MCF 10A (cell line): ENCODE measurements around the gene SORBS2. TPM values are rescaled to one million over a fixed set of nuclear protein-coding genes. Genes with fewer than 3 reads are reported as not detected.

Experiments
- BruUV-seq: library from RNA; stranded (reverse); fragments of 400-500 nt; replicated peaks from 2 replicates; lab custom pipeline; 2021; lab: Mats Ljungman, UMichigan
- CTCF ChIA-PET: fragments of 300-600 bp; sonication (Branson Sonifier 250); formaldehyde crosslinking; extraction: SDS; loops from one replicate; lab custom pipeline; 2021; ENCODE audit warnings: antibody characterized with exemption, inconsistent platforms; lab: Yijun Ruan, JAX
- POLR2A ChIA-PET: fragments of 300-600, 350-650 bp; sonication (Branson Sonifier 250); formaldehyde crosslinking; extraction: SDS; loops from one replicate; lab custom pipeline; 2020; ENCODE audit warnings: antibody characterized with exemption, inconsistent platforms; lab: Yijun Ruan, JAX
- DNase-seq: peaks from one replicate; pipeline ENCODE4 v3.0.0-alpha.2; 2018; ENCODE audit not compliant: unreplicated experiment
- H3K27ac Mint-ChIP-seq: one replicate; pipeline ENCODE4 v1.8.0; 2022; ENCODE audit warnings: mild to moderate bottlenecking, low read depth, mixed read lengths; ENCODE audit not compliant: unreplicated experiment
- H3K27me3 Mint-ChIP-seq: one replicate; pipeline ENCODE4 v1.8.0; 2022; ENCODE audit warnings: mixed read lengths; ENCODE audit not compliant: insufficient read depth, unreplicated experiment
- H3K36me3 Mint-ChIP-seq: one replicate; pipeline ENCODE4 v1.8.0; 2022; ENCODE audit warnings: mild to moderate bottlenecking, moderate library complexity, mixed read lengths; ENCODE audit not compliant: insufficient read depth, unreplicated experiment
- H3K4me1 Mint-ChIP-seq: one replicate; pipeline ENCODE4 v1.8.0; 2022; ENCODE audit warnings: mixed read lengths; ENCODE audit not compliant: insufficient read depth, unreplicated experiment
- H3K4me3 Mint-ChIP-seq: one replicate; pipeline ENCODE4 v1.8.0; 2022; ENCODE audit warnings: mild to moderate bottlenecking, moderate library complexity, mixed read lengths; ENCODE audit not compliant: unreplicated experiment
- H3K9me3 Mint-ChIP-seq: one replicate; pipeline ENCODE4 v1.8.0; 2022; ENCODE audit warnings: mixed read lengths; ENCODE audit not compliant: unreplicated experiment
- intact Hi-C: fragments of 100-400 bp; cut with micrococcal nuclease; formaldehyde crosslinking; loops from 2 replicates; pipeline ENCODE4 v1.14.1; 2022
- total RNA-seq: library from RNA; stranded (reverse); gene quantifications from 2 replicates; pipeline ENCODE4 v1.2.3, GENCODE V29; 2022
- TF ChIP-seq, protein P1 (sequence below): fragments of 200-600 bp; IDR thresholded peaks from one replicate; pipeline ENCODE4 v1.8.0; 2022; ENCODE audit warnings: antibody characterized with exemption, mild to moderate bottlenecking; ENCODE audit not compliant: unreplicated experiment

SORBS2 gene
- total RNA-seq, 1 experiment from 2014 or later = 19.3 TPM

DNA sequence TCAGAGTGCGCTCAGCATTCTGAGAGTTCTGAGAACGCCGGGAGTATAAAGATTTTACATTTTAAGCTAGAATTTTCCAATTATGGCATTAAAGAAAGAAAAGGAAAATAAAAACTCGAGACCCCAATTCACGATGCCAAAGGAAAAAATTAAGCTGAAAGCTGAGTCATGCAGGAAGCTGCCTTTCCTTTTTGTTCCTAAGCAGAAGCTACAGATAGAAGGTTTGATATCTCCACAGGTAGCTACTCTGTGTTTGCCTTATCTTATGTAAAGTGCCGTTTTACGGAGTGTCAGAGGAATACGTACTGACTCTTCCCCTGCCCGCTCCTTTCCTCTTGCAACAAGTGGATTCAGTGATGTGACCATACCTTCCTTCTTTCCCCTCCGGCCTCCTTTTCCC lies 10.8 kb upstream of the SORBS2 start:
- Mint-ChIP-seq H3K27ac (no peak overlapping the region), H3K27me3 (no peaks in the 10 kb centered on the region), H3K4me3 (no peak overlapping the region), H3K9me3 (no peaks in the 10 kb centered on the region), H3K4me1 (no peaks in the 10 kb centered on the region), H3K36me3 (no peaks in the 10 kb centered on the region)
- POLR2A ChIA-PET = interaction anchor here (1.0 to 2.0 kb wide), 3 partner anchors 11 to 16 kb away, joined by 3 to 4 read pairs (median 3); partner anchors contain the start of gene SORBS2
- no TSS peak for BruUV-seq
- intact Hi-C loops = no loop called here
- TF ChIP-seq, protein P1, sequence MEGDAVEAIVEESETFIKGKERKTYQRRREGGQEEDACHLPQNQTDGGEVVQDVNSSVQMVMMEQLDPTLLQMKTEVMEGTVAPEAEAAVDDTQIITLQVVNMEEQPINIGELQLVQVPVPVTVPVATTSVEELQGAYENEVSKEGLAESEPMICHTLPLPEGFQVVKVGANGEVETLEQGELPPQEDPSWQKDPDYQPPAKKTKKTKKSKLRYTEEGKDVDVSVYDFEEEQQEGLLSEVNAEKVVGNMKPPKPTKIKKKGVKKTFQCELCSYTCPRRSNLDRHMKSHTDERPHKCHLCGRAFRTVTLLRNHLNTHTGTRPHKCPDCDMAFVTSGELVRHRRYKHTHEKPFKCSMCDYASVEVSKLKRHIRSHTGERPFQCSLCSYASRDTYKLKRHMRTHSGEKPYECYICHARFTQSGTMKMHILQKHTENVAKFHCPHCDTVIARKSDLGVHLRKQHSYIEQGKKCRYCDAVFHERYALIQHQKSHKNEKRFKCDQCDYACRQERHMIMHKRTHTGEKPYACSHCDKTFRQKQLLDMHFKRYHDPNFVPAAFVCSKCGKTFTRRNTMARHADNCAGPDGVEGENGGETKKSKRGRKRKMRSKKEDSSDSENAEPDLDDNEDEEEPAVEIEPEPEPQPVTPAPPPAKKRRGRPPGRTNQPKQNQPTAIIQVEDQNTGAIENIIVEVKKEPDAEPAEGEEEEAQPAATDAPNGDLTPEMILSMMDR = no peak
- DNase-seq = no peak
- CTCF ChIA-PET = interaction anchor here (0.6 kb wide), 1 partner anchor 768 kb away, joined by 3 read pairs; no protein-coding TSS in a partner anchor

DNA sequence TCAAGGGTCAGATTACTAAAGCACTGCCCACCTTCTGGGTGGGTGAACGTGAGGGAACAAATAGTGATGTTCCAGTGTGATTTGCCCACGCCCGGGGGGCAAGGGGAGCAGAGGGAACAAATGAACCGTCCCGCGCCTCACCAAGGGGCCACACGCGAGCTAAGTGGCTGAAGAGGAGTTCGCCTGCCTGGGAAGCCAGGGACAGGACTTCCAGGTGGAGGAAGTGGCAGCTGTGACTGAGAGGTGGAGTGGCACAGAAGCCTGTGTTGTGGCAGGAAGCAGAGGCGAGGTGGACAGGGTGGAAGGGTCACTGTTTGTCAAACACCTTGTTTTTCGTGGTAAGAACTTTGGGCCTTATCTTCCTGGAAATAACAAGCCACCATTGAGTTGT lies 9.0 kb upstream of the SORBS2 start:
- Mint-ChIP-seq H3K27me3 (no peaks in the 10 kb centered on the region), H3K36me3 (no peaks in the 10 kb centered on the region), H3K4me3 (no peak overlapping the region), H3K9me3 (no peaks in the 10 kb centered on the region), H3K27ac (no peak overlapping the region), H3K4me1 (no peaks in the 10 kb centered on the region)
- intact Hi-C loops = no loop called here
- no peak for DNase-seq
- TF ChIP-seq, protein P1 = no peak
- CTCF ChIA-PET = interaction anchor here (1.1 kb wide), 1 partner anchor 217 kb away, joined by 4 read pairs; no protein-coding TSS in a partner anchor
- BruUV-seq = no TSS peak
- POLR2A ChIA-PET = interaction anchor here (0.6 to 2.0 kb wide), 2 partner anchors 18 to 1832 kb away, joined by 4 to 5 read pairs; no protein-coding TSS in a partner anchor

DNA sequence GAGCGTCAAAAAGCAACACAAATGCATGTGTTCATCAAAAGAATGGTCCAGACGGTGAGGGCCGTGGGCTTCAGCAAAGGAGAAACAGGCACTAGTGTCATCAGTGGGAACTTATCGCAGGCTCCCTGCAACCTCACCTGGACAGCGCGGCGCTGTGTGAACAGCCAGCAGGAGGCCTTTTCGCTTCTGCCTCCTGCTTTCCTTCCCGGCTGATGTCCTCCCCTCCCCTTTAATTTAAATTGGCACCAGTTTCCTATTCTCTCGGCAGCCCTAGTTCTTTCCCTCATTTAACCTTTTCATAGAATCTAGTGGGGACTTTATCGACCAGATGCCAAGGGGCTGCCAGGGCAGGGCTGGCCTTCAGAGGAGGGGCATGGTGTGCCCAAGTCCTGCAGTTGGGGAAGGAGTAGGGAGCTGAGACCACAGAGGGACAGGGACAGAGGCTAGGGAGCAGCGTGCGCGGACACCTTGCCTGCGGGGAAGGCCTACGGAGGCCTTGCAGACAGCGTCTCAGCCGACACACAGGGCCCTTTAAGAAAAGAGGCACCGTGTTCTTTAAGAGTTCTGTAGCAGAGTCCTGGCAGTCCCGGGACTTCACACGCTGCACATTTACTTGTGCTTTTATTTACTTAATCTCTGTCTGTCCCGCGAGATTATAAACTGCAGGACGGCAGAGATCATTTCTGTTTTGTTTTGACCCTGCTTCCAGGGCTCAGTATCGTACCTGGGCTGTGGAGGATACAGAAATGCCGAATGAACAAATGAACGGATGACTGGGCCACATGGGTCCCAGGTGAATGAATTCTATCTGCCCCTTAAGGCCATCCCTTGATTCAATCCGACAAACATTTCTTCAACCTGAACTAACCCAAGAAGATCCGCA lies 8.4 kb upstream of the SORBS2 start:
- no peaks in the 10 kb centered on the region for H3K27me3 Mint-ChIP-seq
- TF ChIP-seq, protein P1 = no peak
- intact Hi-C loops = no loop called here
- no peak for DNase-seq
- POLR2A ChIA-PET = interaction anchor here (0.6 to 0.8 kb wide), 2 partner anchors 10 to 1831 kb away, joined by 3 to 5 read pairs; no protein-coding TSS in a partner anchor
- BruUV-seq = no TSS peak
- no peaks in the 10 kb centered on the region for H3K36me3 Mint-ChIP-seq
- no peaks in the 10 kb centered on the region for H3K4me1 Mint-ChIP-seq
- CTCF ChIA-PET = interaction anchor here (1.5 kb wide), 1 partner anchor 32 kb away, joined by 3 read pairs; no protein-coding TSS in a partner anchor
- no peak overlapping the region for H3K4me3 Mint-ChIP-seq
- no peaks in the 10 kb centered on the region for H3K9me3 Mint-ChIP-seq
- H3K27ac Mint-ChIP-seq = no peak overlapping the region

DNA sequence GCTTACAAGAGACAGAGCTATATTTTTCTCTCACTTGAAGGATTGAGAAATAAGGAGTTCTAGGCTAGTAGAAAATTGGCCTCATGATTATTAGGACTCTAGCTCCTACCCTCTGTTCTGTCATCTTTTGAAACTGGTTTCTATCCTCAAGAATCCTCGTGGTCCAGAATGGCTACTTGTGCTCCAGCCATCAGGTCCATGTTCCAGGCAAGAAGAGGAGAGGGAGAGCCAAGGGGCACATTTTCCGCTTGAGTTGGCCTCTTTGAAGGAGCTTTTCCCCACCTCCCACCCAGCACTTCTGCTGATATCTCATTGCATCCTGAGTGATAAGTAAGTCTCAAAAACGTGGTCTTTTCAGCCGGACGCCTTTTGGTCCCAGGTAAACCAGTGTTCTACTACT lies 7.2 kb upstream of the SORBS2 start:
- Mint-ChIP-seq H3K9me3 (no peaks in the 10 kb centered on the region), H3K4me1 (no peaks in the 10 kb centered on the region), H3K4me3 (no peak overlapping the region), H3K27me3 (no peaks in the 10 kb centered on the region), H3K36me3 (no peaks in the 10 kb centered on the region), H3K27ac (no peak overlapping the region)
- CTCF ChIA-PET = interaction anchor here (0.6 to 1.5 kb wide), 5 partner anchors 10 to 1766 kb away, joined by 3 read pairs; no protein-coding TSS in a partner anchor
- no peak for DNase-seq
- POLR2A ChIA-PET = interaction anchor here (0.8 kb wide), 1 partner anchor 9 kb away, joined by 3 read pairs; no protein-coding TSS in a partner anchor
- intact Hi-C loops = no loop called here
- BruUV-seq = no TSS peak
- TF ChIP-seq, protein P1 = no peak
